CD4-positive, alpha-beta T cell treated with Interleukin-1 beta for 1 hour (primary cell): ENCODE data around the gene MBOAT2.

Experiments used
- DNase-seq, 2 donors: peaks; one replicate each; pipeline ENCODE4 v3.0.0-alpha.2; 2020 to 2022

Gene MBOAT2

DNA sequence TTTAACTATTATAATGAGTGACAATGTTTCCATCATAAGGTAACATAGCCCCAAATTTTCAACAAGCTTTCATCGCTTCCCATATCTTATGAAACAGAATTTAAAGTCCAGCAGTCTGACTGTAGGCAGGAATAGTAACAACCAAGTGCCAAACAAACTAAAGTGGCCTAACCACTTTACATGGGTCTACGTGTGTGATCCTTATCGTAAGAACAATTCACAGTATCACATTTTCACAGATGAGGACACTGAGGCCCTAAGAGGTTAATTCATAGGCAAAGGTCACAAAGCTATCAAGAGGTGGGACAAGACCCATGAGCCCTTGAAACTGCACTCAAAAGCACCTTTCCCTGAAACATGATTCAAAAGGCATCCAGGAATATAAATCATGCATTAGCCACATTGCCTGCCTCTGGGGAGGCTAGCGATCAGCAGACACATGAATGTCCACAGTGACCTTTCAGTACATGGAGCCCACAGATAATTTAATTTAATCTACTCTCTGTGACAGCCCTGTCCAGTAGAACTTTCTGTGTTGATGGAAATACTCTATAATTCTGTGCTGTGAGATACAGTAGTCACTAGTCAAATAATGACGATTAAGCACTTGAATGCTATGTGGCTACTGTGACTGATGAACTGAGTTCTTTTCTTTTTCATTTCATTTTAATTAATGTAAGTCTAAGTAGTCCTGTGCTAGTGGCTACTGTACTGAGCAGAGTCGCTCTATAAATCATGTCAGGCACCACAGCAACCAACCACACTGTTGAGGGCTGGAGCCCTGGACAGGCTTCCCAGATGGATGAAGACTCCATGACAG, 196.4 kb downstream of the MBOAT2 start:
- DNase-seq = no peak

DNA sequence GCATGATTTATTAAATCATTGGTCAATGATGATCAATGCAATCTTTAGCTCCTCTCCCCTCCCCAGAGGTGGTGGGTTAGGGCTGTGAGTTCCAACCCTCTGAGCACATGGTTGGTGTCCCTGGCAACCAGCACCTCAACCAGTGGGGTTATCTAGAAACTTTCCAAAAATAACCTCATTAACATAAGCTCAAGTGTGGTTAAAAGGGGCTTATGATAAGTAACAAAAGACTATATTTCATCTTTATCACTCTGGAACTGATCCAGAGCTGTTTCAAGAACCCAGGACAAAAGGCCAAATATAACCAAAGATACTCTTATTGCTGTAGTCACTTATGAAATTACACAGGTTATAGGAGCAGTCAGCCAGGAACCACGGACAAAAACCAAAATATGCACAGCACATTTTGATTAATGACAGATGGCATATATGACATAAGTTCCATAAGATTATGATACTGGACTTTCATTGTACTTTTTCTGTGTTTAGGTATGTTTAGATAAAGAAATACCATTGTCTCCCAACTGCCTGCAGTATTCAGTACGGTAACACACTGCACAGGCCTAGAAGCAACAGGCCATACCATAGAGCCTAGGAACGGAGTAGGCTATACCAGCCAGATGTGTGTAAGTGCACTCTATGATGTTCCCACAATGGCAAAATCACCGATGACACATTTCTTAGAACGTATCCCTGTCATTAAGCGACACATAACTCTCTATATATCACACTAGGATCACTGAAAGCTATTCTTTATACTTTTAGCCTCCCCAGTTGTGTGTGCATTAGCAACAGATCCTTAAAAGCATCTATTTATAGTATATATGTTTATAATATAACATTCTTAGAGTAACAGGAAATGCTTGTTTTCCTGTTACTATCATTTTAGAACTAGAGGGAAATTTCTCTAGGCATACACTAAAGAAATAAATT, 197.9 kb downstream of the MBOAT2 start:
- DNase-seq = no peak

DNA sequence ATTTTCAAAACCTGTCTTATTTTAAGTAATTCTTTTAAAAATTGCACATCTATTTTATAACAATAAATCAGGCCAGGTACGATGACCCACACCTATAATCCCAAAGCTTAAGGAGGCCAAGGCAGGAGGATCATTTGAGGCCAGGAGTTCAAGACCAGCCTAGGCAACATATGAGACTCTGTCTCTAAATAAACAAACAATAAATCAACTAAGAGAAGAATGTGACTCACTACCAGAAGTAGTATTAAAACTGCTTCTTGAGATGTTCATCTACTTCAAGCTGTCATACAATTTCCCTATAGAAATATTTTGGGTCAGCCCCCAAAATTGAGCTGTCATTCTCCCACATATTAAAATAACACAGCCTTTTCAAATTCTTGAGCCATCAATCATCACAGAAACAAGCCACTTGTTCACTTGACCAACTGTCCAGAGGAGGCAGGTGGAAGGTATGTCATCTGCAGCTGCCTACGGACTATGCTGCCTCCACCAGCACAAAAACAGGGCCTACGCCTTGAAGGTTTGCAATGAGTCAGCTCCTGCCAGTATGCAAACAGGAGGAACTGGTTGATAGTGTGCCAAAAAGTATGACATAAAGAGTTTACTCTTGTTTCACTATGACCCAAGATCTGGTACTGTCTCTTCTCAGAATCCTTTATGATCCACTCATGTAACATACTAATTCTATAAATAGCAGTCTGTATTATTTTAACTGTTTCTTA, 199.7 kb downstream of the MBOAT2 start:
- DNase-seq = no peak

DNA sequence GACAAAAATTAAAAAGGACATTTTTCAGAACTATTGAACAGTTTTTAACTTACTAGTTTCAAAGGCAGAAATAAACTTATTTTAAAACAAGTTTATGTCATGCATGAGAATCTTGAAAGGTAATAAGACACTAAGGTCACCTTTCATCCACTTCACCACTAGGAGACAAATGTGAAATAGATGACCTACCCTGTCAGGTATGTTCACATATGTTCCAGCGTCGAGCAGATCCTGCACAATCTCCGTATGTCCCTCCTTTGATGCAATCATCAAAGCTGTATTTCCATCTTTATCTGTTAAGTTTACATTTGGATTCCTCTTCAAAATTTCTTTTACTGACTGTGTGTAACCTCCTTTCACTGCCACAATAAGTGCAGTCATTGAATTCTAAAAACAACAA, 200.7 kb downstream of the MBOAT2 start:
- no peak for DNase-seq
